ENCODE data around the gene DSCAML1.

The DSCAML1 gene

GRCh38 chr11:117631336-117632140, 165.5 kb downstream of the DSCAML1 start:
- DNase-seq: no peak

GRCh38 chr11:117629891-117630538, 167.0 kb downstream of the DSCAML1 start:
- DNase-seq: no peak

DNA sequence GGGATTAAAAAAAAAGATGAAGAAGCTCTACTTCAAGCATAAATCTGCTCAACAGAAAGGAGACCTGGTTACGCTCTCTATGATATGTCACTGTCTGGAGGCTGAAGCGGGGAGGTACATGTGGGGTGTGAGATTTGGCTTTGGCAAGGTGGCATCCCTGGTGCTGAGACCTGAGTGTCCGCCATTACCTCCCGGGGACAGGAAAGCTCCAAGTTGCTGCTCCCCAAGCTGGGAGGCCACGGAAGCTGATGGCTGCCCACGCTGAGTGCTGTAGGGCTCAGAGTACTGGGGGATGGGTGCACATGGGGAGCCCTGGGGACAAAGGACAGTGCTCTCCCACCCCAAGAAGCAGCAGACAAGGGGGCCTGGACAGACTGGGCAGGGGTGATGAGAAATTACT, 167.9 kb downstream of the DSCAML1 start:
- DNase-seq: no peak

DNA sequence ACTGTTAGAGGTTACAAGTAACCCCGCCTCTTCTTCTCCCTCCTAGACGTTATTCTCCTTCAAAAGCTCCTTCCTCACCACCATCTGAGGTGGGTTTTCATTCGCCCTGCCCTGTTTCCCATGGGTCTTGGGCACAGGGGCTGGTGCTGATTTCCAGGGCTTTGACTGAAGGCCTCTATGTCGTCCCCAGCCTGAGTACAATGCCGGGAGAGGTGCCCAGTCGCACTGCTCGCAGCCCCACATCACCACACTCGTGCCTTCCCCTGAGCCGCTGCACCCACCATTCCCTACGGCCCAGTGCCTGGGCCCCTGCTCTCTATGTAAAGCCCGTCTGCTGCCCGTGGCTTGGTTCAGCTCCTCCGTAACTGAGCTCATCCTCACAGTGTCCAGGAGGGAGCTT, 169.8 kb downstream of the DSCAML1 start:
- DNase-seq: no peak

DNA sequence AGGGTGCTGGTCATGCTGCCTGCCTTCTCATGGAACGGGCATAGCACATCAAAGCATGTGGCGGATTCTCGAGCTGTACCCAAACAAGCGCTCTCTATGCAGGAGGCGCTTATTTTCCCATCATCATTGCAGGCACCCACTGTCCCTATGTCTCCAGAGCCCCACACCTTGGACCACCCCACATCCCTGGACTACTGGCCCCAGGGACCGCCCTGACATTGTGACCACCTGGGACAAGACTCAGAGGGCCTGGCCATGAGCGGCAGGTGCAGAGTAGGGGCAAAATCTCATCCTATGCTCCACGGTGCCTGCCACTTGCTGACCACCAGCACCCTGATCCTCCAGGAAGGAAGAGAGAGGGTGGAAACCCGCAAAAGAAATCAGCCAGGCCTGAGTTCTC, 170.4 kb downstream of the DSCAML1 start:
- no peak for DNase-seq

- DNase-seq: no peak
Measured at GRCh38 chr11:117625237-117625636, 171.8 kb downstream of the DSCAML1 start.

GRCh38 chr11:117623831-117624271, 173.2 kb downstream of the DSCAML1 start:
- no peak for DNase-seq

DNA sequence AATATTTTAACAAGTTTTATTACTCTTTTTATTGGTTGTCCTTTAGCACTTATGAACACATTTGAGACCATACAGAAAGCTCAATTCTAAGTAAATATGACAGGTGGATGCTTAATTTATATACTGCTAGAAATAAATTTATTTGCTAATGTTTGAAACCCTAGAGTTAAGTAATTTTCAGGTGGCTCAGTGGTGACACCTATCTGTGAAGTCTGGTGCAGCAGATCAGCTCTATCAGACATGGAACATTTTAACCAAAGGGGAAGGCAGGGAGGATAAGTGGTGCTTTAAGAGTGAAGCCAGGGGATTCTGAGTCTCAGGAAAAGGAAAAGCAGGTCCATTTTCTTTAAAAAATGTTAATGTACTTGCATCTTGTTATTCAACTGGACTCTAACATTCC, 175.8 kb downstream of the DSCAML1 start:
- DNase-seq: no peak

GRCh38 chr11:117620659-117621058, 176.4 kb downstream of the DSCAML1 start:
- no peak for DNase-seq

DNA sequence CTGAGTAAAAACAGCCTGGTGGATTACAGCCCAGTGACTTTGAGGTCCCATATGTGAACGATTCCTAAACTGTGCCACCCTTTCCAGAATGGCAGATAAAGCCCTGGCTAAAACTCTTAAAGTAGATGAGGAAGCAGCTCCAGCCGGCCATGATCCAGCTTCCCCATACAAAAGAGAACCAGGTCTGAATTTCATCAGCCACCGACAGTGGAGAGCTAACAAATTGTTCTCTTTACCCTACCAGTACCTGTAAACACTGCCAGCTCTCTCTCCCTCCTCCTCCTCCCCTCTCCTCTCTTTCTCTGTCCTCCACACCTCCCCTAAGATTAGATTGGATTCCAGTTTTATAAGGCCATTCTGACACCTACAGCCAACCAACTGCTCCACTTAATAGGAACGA, 176.9 kb downstream of the DSCAML1 start:
- no peak for DNase-seq

DNA sequence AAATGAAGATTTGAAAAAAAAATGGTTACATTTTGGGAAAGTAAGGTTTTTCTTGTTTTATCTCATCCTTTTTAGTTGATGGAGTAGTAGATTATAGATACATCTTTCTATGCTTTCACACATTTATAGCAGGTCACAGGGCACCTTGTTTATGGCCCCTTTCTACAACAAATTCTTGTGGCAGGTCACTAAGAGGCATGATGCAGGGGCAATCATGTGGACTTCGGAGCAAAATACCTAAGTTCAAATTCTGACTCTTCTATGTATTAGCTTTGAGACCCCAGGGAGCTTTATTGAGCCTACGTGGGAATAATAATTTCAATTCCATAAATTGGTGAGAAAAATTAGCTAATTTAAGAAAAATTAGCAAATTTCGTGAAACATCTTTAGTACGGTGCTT, 177.4 kb downstream of the DSCAML1 start:
- DNase-seq: no peak

GRCh38 chr11:117618982-117619355, 178.0 kb downstream of the DSCAML1 start:
- DNase-seq: no peak

DNA sequence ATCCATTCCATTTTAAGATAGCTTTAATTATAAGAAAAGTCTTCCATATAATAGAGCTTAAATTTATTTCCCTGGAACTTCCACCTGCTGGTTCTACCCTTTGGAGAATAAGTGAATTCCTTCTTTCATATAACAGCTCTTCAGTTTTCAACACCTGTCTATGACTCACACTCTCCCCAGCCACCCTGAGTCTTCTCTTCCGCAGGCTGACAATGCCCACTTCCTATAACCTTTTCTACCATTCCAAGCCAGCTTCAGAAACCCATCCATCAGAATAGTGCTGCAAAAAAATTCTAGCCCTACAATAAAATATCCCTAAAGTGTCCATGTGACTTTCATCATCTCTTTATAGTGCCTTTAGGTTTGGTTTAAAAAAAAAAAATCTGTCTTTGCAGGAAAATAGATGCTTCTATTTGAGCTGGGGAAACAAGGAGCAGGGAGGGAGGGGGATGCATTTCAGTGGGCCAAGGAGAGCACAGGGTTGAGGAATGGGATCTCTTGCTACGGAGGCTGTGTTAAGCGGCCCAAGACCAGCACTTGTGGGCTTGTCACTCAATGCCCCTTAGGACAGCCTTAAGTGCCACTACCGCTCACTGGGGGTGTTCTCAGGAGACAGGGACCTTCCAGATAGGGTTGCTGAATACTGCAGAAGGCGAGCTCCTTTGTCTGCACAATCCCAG, 178.6 kb downstream of the DSCAML1 start:
- DNase-seq: no peak

DNA sequence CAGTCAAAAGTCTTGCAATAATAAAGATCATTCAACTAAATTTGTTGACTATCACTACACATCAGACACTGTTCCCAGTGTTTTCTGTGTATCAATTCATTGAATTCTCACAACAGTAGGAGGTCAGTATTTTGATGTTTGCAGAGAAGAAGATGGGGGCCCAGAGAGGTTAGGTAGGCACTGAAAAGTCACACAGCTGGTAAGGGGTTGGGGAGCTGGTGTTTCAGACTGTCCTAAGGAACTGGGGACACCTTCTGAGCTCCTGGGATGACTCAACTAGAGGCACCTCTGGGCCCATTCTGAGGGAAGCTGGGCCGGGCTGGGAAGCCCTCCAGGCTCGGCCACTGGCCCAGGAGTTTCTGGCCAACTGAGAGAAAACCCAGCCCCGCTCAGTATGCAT, 180.0 kb downstream of the DSCAML1 start:
- DNase-seq: no peak

DNA sequence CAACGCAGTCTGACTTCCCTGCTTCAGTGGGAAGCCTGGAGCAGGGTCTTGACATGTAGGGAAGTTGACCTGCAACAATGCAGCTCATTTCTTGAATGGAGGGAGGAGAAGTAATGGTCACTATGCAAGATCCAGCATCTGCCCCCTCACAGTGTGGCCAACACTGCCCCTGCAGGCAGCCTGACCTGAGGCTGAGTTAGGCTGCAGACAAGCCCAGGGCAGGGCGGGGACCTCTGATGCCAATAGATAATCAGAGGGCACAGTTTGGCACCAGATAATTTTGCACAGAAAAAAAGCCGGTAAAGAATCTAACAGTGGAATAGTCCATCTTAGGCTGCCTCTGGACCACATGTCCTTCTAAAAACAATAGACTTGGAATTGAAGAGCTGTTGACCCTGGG, 182.3 kb downstream of the DSCAML1 start:
- no peak for DNase-seq

DNA sequence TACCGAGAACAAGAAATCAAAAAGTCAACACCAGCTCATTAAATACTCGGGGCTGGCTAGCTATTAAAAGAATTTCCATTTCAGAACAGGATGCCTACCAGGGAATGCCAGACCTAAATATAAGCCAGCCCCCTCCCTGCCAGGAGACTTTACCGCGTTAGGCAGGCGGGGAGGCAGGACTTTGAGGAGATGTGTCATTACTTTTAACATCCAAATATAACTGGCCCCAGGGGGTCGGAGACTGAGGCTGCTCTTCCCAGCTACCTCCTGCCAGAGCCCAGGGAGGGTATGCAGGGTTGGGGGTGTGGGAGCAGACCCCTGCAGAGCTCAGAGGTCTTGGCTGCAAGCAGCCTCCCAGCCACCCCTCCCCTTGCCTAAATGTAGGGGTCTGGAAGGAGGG, 183.5 kb downstream of the DSCAML1 start:
- no peak for DNase-seq

DNA sequence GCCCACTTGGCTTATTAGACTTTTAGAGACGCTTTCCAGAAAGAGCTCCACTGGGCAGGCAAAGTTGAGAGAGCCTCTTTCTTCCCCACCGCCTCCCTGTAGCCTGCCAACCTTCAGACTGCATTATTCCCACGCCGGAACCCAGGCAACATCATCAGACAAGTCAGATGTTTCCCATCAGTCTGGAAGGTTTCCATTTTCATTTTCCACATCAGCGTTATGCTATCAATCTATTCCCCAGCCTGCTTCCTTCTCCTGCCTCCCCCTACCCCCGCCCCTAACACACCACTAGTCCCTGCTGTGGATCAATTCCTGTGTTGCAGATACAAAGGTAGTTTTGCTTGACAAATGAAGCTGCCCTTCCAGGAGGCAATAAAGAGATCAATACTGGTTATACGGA, 184.8 kb downstream of the DSCAML1 start:
- DNase-seq: no peak

DNA sequence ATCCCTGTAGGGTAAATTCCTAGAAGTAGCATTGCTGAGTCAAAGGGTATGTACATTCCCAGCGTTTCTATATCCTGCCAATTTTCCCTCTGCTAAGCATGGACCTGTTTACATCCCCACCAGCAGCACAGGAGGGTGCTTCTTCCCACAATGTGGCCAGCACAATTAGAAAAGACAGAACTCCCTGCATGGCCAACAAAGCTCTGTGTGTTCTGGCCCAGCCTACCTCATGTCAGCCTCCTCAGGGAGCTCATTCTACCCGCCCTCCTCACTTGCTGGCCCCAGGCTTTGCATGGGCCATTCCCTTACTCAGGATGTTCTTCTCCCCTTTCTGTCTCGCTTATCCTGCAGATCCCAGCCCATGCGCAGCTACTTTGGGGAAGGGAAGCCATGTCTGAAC, 186.1 kb downstream of the DSCAML1 start:
- DNase-seq: no peak

GRCh38 chr11:117610045-117610444, 187.0 kb downstream of the DSCAML1 start:
- no peak for DNase-seq

- no peak for DNase-seq
Measured at GRCh38 chr11:117607449-117607848, 189.6 kb downstream of the DSCAML1 start.

GRCh38 chr11:117606790-117607189, 190.2 kb downstream of the DSCAML1 start:
- DNase-seq: no peak

DNA sequence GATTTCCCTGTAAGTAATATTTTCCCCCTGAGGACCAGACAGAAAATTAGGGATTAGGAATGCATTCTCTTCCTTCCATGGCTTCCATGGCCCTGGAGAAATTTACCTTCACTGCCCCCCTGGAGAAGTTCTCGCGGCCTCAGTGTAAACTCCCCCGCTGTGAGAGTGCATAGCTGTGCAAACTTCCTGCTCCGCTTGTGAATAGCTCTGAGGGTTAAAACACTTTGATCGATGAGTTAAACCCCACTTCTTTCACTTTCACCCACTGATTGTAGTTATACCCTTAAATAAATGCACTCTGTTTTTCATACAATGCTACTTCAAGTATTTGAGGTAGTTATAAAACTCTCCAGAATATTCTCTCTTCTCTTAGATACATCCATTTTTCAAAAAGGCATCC, 190.8 kb downstream of the DSCAML1 start:
- DNase-seq: no peak

DNA sequence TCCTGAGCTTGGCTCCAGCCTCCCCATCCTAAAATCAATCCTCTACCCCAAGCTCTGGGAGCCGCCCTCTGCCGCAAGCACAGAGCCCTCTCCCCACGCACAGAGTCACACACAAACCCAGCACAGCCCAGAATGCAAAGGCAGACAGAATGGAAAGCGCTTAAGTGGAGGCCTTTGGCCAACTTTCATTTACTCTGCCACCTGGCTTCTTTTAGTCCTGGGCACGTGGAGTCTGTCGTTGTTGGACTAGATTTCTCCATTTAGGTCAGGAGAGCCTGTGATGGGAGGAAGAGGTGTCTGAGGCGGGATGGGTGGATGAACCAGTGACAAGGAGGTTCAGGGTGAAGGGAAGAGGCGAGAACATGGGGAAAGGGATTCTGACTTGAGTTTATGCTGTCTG, 191.7 kb downstream of the DSCAML1 start:
- no peak for DNase-seq

DNA sequence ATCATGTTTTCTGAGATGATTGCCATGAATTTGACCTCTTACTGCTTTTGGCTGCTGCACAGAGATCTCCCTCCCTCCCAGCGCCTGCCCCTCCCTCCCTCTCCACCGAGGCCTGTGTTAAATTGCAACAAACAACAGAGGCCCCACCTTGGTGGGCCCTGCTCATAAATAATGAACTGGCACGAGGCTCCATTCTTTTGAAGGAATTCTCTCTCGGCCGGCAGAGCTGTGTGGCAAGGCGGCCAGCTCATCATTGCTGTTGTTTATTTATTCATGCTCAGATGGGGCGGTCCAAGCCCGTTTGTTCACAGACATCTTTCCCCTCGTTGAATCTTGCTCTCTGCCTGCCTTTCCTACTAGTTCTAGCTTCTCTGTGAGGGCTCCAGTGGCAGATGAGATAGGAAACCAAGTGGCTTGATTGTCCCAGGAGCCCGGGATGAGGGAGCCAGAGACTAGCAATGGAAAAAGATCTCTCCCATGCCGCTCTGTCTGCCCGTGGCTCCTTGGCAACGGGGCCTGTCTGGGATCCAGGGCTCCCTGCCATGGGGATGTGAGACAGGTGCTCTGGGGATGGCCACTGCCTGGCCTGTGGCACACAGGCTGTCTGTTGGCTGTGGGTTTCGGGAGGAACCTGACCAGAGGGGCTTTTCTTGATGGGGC, 192.6 kb downstream of the DSCAML1 start:
- DNase-seq: no peak
